ENCODE measurements around the gene GJB3. TPM values are rescaled to one million over a fixed set of nuclear protein-coding genes. Genes with fewer than 3 reads are reported as not detected.
"Not testable (repeated sequence)": the region's sequence is repeated elsewhere in the genome, so short reads cannot be mapped to it uniquely, and the experiment has no call there.

GJB3 gene
- total RNA-seq, 1 experiment from 2014 or later: 0.31 TPM

DNA sequence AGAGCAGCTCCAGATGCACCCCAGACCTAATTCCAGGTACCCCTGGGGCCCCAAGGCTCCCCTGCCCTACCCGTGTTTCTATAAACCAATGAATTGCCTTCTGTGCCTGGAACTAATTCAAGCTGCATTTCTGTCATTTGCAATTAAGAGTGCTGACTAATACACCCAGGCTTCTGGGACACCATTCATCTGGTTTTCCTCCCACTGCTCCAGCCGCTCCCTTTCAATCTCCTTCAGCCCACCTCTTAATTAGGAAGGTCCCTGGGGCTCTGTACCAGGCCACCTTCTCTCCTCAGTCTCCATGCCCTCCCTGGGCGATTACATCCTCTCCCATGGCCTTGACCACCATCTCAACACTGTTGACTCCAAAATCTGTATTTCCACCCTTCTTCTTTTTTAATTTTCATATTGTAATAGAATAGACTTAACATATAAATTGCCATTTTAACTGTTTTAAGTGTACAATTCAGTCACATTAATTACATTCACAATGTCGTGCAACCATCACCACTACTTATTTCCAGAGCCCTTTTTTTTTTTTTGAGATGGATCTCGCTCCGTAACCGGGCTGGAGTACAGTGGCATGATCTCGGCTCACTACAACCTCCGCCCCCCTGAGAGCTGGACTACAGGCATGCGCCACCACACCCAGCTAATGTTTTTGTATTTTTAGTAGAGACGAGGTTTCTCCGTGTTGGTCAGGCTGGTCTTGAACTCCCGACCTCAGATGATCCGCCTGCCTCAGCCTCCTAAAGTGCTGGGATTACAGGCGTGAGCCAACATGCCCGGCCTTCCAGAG, 9.2 kb upstream of the GJB3 start:
- peaks cover 5% of the 10 kb centered on the region; the same call in 1 of the 2 replicates for H3K27me3 ChIP-seq (ENCODE audit: control insufficient read depth, insufficient read depth, low read length)
- H3K36me3 ChIP-seq (replicated peaks; ENCODE audit: control insufficient read depth, insufficient read depth, low read length): no peaks in the 10 kb centered on the region
- DNase-seq: no peak
- H3K4me3 ChIP-seq (ENCODE audit: insufficient read depth, low read depth, low read length): no peak overlapping the region

DNA sequence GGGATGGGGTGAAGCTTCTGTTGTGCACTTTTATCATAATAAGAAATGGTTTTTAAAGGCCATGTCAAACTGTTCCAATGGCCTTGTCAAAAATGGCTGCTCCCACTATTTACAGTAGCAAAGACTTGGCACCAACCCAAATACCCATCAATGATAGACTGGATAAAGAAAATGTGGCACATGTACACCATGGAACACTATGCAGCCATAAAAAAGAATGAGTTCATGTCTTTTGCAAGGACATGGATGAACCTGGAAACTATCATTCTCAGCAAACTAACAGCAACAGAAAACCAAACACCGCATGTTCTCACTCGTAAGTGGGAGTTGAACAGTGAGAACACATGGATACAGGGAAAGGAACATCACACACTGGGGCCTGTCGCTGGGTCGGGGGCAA, 7.9 kb upstream of the GJB3 start:
- not testable (repeated sequence) for H3K36me3 ChIP-seq (replicated peaks; ENCODE audit: control insufficient read depth, insufficient read depth, low read length); DNase-seq; H3K27me3 ChIP-seq (ENCODE audit: control insufficient read depth, insufficient read depth, low read length); H3K4me3 ChIP-seq (ENCODE audit: insufficient read depth, low read depth, low read length)

DNA sequence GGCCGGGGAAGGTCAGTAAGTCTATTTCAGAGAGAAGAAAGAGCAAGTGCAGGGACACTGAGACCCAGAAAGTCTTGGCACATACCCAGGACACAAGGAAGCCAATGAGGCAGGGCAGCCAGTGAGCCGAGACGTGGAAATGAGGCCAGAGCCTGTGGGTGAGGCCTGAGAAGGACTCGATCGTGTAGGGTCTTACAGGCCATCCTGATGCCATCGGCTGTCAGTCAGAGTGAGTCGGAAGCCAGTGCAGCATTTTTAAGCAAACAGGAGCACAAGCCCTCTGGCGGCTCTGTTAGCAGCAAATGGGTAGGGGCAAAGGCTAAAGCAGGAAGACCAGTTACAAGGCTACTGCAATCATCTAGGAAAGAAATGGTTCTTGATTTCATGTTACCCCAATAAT, 6.1 kb upstream of the GJB3 start:
- Histone ChIP-seq H3K4me3 (ENCODE audit: insufficient read depth, low read depth, low read length) (no peak overlapping the region), H3K27me3 (ENCODE audit: control insufficient read depth, insufficient read depth, low read length) (peaks cover 10% of the 10 kb centered on the region), H3K36me3 (replicated peaks; ENCODE audit: control insufficient read depth, insufficient read depth, low read length) (no peaks in the 10 kb centered on the region)
- DNase-seq: no peak

DNA sequence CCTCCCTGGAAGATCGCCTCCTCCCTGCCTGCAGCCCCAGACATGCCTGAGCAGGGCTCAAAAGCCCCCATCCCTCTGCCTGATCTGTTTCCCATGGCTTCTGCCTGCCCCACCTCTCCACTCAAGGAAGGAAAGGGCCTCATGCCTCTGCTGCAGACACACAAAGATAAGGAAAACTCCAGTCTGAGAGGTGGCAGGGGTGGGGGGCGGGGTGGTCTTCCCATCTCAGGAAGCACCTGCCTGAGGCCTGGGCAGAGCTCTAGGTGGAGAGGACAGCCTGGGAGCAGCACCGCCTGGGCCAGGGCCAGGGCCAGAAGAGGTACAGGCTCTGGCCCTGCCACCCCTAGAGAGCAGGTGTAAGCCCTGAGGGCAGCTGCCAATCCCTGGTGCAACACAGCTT, 4.1 kb upstream of the GJB3 start:
- peaks cover 27% of the 10 kb centered on the region for H3K27me3 ChIP-seq (ENCODE audit: control insufficient read depth, insufficient read depth, low read length)
- DNase-seq: no peak
- H3K4me3 ChIP-seq (ENCODE audit: insufficient read depth, low read depth, low read length): no peak overlapping the region
- H3K36me3 ChIP-seq (replicated peaks; ENCODE audit: control insufficient read depth, insufficient read depth, low read length): no peaks in the 10 kb centered on the region

DNA sequence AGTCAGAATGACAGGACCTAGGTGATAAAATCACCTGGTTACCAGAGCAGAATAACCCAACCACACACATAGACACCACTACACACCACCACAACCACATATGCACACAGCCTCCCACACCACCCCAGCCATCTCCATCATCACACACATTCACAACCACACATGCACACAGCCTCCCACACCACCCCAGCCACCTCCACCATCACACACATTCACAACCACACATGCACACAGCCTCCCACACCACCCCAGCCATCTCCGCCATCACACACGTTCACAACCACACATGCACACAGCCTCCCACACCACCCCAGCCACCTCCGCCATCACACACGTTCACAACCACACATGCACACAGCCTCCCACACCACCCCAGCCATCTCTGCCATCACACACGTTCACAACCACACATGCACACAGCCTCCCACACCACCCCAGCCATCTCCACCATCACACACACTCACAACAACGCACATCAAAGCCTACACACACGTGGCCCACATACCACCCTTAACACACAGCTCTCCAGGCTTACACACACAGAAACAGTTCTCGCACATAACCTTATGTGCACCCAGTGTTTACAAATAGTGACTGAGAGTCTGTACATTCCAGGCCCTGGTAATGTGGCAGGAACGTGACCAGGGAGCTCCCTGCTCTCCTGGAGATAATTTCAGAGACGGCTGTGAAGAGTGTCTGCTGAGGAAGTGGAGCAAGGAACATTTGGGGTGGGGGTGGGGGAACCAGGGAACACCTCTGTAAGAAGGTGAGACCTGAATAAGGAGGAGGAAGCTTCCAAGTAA, 3.3 kb upstream of the GJB3 start:
- DNase-seq: no peak
- no peak overlapping the region for H3K4me3 ChIP-seq (ENCODE audit: insufficient read depth, low read depth, low read length)
- no peaks in the 10 kb centered on the region for H3K36me3 ChIP-seq (replicated peaks; ENCODE audit: control insufficient read depth, insufficient read depth, low read length)
- H3K27me3 ChIP-seq (ENCODE audit: control insufficient read depth, insufficient read depth, low read length): peaks cover 36% of the 10 kb centered on the region

DNA sequence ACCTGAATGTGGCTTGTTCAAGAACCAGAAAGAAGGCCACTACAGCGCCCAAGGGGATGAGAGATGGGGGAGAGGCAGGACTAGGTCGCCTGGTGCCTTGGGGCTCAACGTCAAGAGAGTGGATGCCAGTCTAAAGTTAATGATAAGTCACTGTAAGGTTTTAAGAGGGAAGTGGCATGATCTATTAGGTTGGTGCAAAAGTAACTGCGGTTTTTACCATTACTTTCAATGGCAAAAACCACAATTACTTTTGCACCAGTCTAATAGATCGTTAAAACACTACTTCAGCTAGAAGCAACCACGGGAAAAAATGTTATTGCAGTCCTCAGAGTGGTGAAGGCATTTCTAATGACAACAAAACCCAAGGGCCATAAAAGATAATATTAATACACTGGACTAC, 2.6 kb upstream of the GJB3 start:
- H3K27me3 ChIP-seq (ENCODE audit: control insufficient read depth, insufficient read depth, low read length): peaks cover 36% of the 10 kb centered on the region

DNA sequence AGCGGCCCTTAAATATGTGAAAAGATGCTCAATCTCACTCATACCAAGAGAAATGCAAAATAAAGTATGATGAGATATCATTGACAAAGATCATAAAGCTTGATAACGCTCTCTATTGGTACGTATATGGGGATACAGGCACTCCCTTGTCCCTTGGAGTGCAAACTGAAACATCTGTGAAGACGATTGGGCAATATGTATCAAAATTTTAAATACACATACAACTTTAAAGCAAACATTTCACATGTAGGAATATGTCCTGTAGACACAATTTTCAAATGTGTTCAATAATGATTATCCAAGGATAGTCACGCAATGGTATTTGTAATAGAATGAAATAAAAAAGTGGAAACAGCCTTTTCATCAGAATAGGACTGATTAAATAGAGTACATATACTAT, 2.0 kb upstream of the GJB3 start:
- no peak overlapping the region for H3K4me3 ChIP-seq (ENCODE audit: insufficient read depth, low read depth, low read length)
- no peaks in the 10 kb centered on the region for H3K36me3 ChIP-seq (replicated peaks; ENCODE audit: control insufficient read depth, insufficient read depth, low read length)
- no peak for DNase-seq
- H3K27me3 ChIP-seq (ENCODE audit: control insufficient read depth, insufficient read depth, low read length): peaks cover 40% of the 10 kb centered on the region

More for the DNA sequence above, 2.6 kb upstream of the GJB3 start:
- no peak for DNase-seq
- Histone ChIP-seq H3K4me3 (ENCODE audit: insufficient read depth, low read depth, low read length) (no peak overlapping the region), H3K36me3 (replicated peaks; ENCODE audit: control insufficient read depth, insufficient read depth, low read length) (no peaks in the 10 kb centered on the region)

DNA sequence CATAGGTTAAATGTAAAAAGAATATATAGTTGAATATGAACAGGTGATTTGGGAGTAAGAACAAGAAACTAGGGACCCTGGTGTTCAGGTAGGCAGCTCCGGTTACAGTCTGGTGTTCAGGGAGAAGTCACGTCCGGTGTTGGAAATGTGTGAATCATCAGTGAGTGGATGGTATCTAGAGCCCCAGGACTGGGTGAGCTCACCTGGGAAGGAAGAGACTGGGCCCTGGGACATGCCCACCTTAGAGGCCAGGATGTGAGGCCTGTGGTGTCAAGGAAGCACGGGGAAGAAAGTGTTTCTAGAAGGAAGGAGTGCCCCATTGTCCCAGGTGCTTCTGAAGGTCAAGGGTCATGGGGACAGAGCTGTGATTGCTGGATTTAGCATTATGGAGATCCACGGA, 1.5 kb upstream of the GJB3 start:
- no peak for DNase-seq
- H3K27me3 ChIP-seq (ENCODE audit: control insufficient read depth, insufficient read depth, low read length): peaks cover 40% of the 10 kb centered on the region

DNA sequence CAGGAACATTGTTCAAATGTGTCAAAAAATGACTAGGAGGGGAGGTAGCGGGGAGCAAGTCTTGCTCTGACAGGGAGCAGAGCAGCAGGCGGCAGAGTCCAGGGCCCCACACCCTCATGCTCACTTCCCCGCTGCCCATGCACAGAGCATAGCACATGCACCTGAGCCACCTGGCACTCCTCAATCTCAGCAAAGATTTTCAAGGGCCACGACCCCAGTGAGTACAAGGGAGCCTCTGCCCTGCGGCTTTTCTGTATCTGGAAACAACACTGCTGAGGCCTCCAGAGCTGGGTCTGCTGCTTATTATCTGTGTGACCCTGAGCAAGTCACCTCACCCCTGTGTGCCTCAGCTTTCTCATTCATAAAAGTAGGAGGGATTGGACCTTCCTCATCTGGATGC, 1.1 kb upstream of the GJB3 start:
- H3K36me3 ChIP-seq (replicated peaks; ENCODE audit: control insufficient read depth, insufficient read depth, low read length): no peaks in the 10 kb centered on the region
- no peak overlapping the region for H3K4me3 ChIP-seq (ENCODE audit: insufficient read depth, low read depth, low read length)
- DNase-seq: no peak
- H3K27me3 ChIP-seq (ENCODE audit: control insufficient read depth, insufficient read depth, low read length): peaks cover 40% of the 10 kb centered on the region

More for the DNA sequence above, 1.5 kb upstream of the GJB3 start:
- Histone ChIP-seq H3K4me3 (ENCODE audit: insufficient read depth, low read depth, low read length) (no peak overlapping the region), H3K36me3 (replicated peaks; ENCODE audit: control insufficient read depth, insufficient read depth, low read length) (no peaks in the 10 kb centered on the region)

DNA sequence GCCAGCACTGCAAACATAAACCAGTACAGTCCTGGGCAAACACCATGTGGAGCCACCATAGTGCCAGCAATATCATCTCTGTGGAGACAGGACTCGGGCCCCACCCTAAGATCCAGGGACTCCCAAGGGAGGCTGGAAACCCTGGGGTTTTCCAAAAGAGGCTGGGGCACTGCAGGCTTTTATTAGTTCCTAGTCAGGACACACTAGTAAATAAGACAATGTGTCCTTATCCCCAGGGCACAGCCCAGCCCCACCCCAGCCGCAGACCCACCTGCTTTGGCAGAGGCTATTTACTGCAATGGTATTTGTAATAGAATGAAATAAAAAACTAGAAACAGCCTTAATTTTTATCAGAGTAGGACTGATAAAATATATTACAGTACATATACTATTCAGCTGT, 486 bp upstream of the GJB3 start:
- peaks cover 40% of the 10 kb centered on the region for H3K27me3 ChIP-seq (ENCODE audit: control insufficient read depth, insufficient read depth, low read length)
- H3K36me3 ChIP-seq (replicated peaks; ENCODE audit: control insufficient read depth, insufficient read depth, low read length): no peaks in the 10 kb centered on the region
- DNase-seq: no peak
- H3K4me3 ChIP-seq (ENCODE audit: insufficient read depth, low read depth, low read length): no peak overlapping the region

DNA sequence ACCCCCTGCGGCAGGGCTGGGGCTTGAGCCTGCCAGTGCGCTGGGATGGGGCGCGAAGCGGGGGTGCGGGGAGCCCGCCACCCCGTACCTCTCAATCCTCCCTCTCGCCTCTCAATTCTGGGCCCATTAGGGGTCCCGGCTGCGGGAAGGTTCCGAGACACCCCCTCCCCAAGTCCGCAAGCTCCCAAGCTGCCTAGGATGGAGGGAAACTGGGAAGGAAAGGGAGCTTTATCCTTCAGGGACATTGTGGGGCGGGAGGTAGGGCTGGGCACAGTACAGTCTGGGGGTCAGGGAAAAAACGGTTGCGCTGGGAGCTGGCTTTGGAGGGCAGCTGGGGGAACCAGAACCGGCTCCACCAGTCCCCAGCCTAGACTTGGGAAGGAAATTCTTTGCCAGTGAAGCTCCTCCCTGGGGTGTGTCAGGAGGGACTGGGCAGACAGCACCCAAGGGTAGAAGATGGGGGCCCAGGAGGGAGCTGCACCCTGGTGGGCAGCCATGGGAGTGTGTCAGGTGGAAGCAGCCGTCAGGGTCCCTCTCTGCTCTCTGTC, 904 bp downstream of the GJB3 start:
- DNase-seq: no peak
- Histone ChIP-seq H3K27me3 (ENCODE audit: control insufficient read depth, insufficient read depth, low read length) (peaks cover 40% of the 10 kb centered on the region), H3K36me3 (replicated peaks; ENCODE audit: control insufficient read depth, insufficient read depth, low read length) (no peaks in the 10 kb centered on the region), H3K4me3 (ENCODE audit: insufficient read depth, low read depth, low read length) (peak overlapping the region; percentile 73)

DNA sequence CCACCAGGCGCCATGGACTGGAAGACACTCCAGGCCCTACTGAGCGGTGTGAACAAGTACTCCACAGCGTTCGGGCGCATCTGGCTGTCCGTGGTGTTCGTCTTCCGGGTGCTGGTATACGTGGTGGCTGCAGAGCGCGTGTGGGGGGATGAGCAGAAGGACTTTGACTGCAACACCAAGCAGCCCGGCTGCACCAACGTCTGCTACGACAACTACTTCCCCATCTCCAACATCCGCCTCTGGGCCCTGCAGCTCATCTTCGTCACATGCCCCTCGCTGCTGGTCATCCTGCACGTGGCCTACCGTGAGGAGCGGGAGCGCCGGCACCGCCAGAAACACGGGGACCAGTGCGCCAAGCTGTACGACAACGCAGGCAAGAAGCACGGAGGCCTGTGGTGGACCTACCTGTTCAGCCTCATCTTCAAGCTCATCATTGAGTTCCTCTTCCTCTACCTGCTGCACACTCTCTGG, 3.8 kb downstream of the GJB3 start:
- H3K36me3 ChIP-seq (replicated peaks; ENCODE audit: control insufficient read depth, insufficient read depth, low read length): no peaks in the 10 kb centered on the region
- peaks cover 34% of the 10 kb centered on the region for H3K27me3 ChIP-seq (ENCODE audit: control insufficient read depth, insufficient read depth, low read length)
- H3K4me3 ChIP-seq (ENCODE audit: insufficient read depth, low read depth, low read length): no peak overlapping the region
- DNase-seq: no peak

DNA sequence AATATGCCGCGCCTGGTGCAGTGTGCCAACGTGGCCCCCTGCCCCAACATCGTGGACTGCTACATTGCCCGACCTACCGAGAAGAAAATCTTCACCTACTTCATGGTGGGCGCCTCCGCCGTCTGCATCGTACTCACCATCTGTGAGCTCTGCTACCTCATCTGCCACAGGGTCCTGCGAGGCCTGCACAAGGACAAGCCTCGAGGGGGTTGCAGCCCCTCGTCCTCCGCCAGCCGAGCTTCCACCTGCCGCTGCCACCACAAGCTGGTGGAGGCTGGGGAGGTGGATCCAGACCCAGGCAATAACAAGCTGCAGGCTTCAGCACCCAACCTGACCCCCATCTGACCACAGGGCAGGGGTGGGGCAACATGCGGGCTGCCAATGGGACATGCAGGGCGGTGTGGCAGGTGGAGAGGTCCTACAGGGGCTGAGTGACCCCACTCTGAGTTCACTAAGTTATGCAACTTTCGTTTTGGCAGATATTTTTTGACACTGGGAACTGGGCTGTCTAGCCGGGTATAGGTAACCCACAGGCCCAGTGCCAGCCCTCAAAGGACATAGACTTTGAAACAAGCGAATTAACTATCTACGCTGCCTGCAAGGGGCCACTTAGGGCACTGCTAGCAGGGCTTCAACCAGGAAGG, 4.3 kb downstream of the GJB3 start:
- peaks cover 28% of the 10 kb centered on the region for H3K27me3 ChIP-seq (ENCODE audit: control insufficient read depth, insufficient read depth, low read length)
- H3K36me3 ChIP-seq (replicated peaks; ENCODE audit: control insufficient read depth, insufficient read depth, low read length): no peaks in the 10 kb centered on the region
- no peak for DNase-seq
- no peak overlapping the region for H3K4me3 ChIP-seq (ENCODE audit: insufficient read depth, low read depth, low read length)

DNA sequence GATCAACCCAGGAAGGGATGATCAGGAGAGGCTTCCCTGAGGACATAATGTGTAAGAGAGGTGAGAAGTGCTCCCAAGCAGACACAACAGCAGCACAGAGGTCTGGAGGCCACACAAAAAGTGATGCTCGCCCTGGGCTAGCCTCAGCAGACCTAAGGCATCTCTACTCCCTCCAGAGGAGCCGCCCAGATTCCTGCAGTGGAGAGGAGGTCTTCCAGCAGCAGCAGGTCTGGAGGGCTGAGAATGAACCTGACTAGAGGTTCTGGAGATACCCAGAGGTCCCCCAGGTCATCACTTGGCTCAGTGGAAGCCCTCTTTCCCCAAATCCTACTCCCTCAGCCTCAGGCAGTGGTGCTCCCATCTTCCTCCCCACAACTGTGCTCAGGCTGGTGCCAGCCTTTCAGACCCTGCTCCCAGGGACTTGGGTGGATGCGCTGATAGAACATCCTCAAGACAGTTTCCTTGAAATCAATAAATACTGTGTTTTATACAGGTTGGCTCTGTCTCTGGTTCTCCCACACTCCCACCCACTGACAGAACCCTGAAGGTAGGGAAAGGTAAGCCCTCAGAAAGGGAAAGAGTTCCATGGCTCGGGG, 5.0 kb downstream of the GJB3 start:
- no peak for DNase-seq
- H3K27me3 ChIP-seq (ENCODE audit: control insufficient read depth, insufficient read depth, low read length): peaks cover 22% of the 10 kb centered on the region
- H3K36me3 ChIP-seq (replicated peaks; ENCODE audit: control insufficient read depth, insufficient read depth, low read length): no peaks in the 10 kb centered on the region
- H3K4me3 ChIP-seq (ENCODE audit: insufficient read depth, low read depth, low read length): no peak overlapping the region

Measured in H7 (cell line).